K562 (cell line): ENCODE measurements around the gene OTOG. TPM values are rescaled to one million over a fixed set of nuclear protein-coding genes. Genes with fewer than 3 reads are reported as not detected.

ENCODE experiments used
- ATAC-seq: fragments of 200-7000 bp; cut with Tn5 transposase; 3 replicates; pipeline ENCODE4 v1.9.1; 2020; ENCODE audit warnings: moderate library complexity
- BruUV-seq: library from RNA; stranded (reverse); fragments of 400-500 nt; replicated peaks from 2 replicates; lab custom pipeline; 2021; lab: Mats Ljungman, UMichigan
- CTCF ChIA-PET: fragments of 300-600 bp; formaldehyde crosslinking; extraction: SDS; loops from one replicate; lab custom pipeline; 2021; ENCODE audit warnings: low intra/inter-chr PET ratio; lab: Yijun Ruan, JAX
- POLR2A ChIA-PET: fragments of 300-600, 350-650 bp; sonication (Branson Sonifier 250); formaldehyde crosslinking; extraction: SDS; loops from one replicate; lab custom pipeline; 2021; ENCODE audit warnings: antibody characterized with exemption, inconsistent platforms; lab: Yijun Ruan, JAX
- DNase-seq, 4 experiments: peaks; one replicate each; pipeline versions ENCODE4 v3.0.0 to v3.0.0-alpha.2; 2011 to 2018; ENCODE audit warnings: low spot score in 3 of 4, mixed read lengths in 3 of 4; ENCODE audit errors: extremely low read depth in 1 of 4
- FAIRE-seq: peaks from 2 replicates; lab custom pipeline; 2011; peaks lifted over from hg19 to GRCh38; lab: Jason Lieb, UNC
- H2AFZ ChIP-seq: 2 replicates; pipeline ENCODE4 v1.6.0; 2011; ENCODE audit warnings: low read depth, low read length, control low read depth, inconsistent platforms
- H3K27ac ChIP-seq: fragments of 200-600 bp; 3 replicates; pipeline ENCODE4 v1.8.0; 2011; ENCODE audit warnings: low read depth, mild to moderate bottlenecking, control low read depth, inconsistent platforms, low read length, moderate library complexity, mixed read lengths; ENCODE audit errors: extremely low read depth
- H3K27me3 ChIP-seq, 2 experiments: fragments of 300-600 bp in 1 of 2; 2 replicates in 1 of 2; 3 replicates in 1 of 2; pipeline versions ENCODE4 v1.6.0 to v1.8.0; 2011; ENCODE audit warnings: inconsistent platforms in 2 of 2, low read length in 2 of 2, mild to moderate bottlenecking in 1 of 2, mixed read lengths in 1 of 2, moderate library complexity in 1 of 2; ENCODE audit not compliant: control insufficient read depth in 2 of 2, insufficient read depth in 2 of 2
- H3K36me3 ChIP-seq: fragments of 300-600 bp; 3 replicates; pipeline ENCODE4 v1.8.0; 2011; ENCODE audit warnings: mild to moderate bottlenecking, low read length, inconsistent platforms; ENCODE audit not compliant: control insufficient read depth, insufficient read depth
- H3K4me1 ChIP-seq, 2 experiments: fragments of 200-600 bp in 1 of 2; replicated peaks in 1 of 2; 2 replicates in 1 of 2; 3 replicates in 1 of 2; pipeline versions ENCODE4 v1.5.1 to v1.8.0; 2011; ENCODE audit warnings: inconsistent platforms in 2 of 2, low read length in 2 of 2, mild to moderate bottlenecking in 1 of 2, mixed read lengths in 1 of 2, moderate library complexity in 1 of 2; ENCODE audit not compliant: control insufficient read depth in 2 of 2, insufficient read depth in 2 of 2
- H3K4me2 ChIP-seq: 2 replicates; pipeline ENCODE4 v1.6.1; 2011; ENCODE audit warnings: low read length, control low read depth, inconsistent platforms, mixed read lengths; ENCODE audit not compliant: insufficient read depth
- H3K4me3 ChIP-seq: fragments of 200-600 bp; sonication (generic), shearing (Covaris generic); 2 replicates; pipeline ENCODE4 v1.5.1; 2016; ENCODE audit warnings: control low read depth, inconsistent platforms
- H3K79me2 ChIP-seq: fragments of 200-600 bp; 3 replicates; pipeline ENCODE4 v1.8.0; 2011; ENCODE audit warnings: low read length, inconsistent platforms; ENCODE audit not compliant: control insufficient read depth, insufficient read depth
- H3K9ac ChIP-seq, 2 experiments: 2 replicates each; pipeline versions ENCODE4 v1.6.0 to v1.6.1; 2011; ENCODE audit warnings: low read depth in 2 of 2, low read length in 2 of 2, control low read depth in 1 of 2, inconsistent platforms in 1 of 2, mild to moderate bottlenecking in 1 of 2, mixed read lengths in 1 of 2; ENCODE audit not compliant: insufficient read depth in 1 of 2
- H3K9me1 ChIP-seq: one replicate; pipeline ENCODE4 v1.6.0; 2011; ENCODE audit warnings: inconsistent platforms, mild to moderate bottlenecking, low read length, moderate library complexity; ENCODE audit not compliant: control insufficient read depth, insufficient read depth
- H3K9me3 ChIP-seq: replicated peaks from 2 replicates; pipeline ENCODE4 v1.5.1; 2011; ENCODE audit warnings: low read depth, low read length, inconsistent platforms; ENCODE audit not compliant: control insufficient read depth, insufficient read depth
- H4K20me1 ChIP-seq: replicated peaks from 2 replicates; pipeline ENCODE4 v1.6.1; 2011; ENCODE audit warnings: low read length, inconsistent platforms, mixed read lengths; ENCODE audit not compliant: control insufficient read depth, insufficient read depth
- FOXJ3 ChIP-seq: sonication (generic); formaldehyde crosslinking; IDR thresholded peaks from 2 replicates; pipeline ENCODE4 v1.4.0; 2020; ENCODE audit warnings: mild to moderate bottlenecking, missing genetic modification reagents
- NKRF ChIP-seq: fragments of 450-650 bp; IDR thresholded peaks from 2 replicates; pipeline ENCODE4 v1.6.1; 2016; ENCODE audit warnings: borderline replicate concordance
- SP2 ChIP-seq: IDR thresholded peaks from 2 replicates; pipeline ENCODE4 v1.6.1; 2011; ENCODE audit warnings: mild to moderate bottlenecking, low read depth, low read length, moderate library complexity; ENCODE audit not compliant: poor library complexity, severe bottlenecking; ENCODE audit errors: extremely low read depth
- SRSF9 ChIP-seq: fragments of 200-400 bp; formaldehyde crosslinking; IDR thresholded peaks from 2 replicates; pipeline ENCODE4 v1.6.1; 2017; ENCODE audit warnings: low read depth, low read length, borderline replicate concordance
- TAL1 ChIP-seq: fragments of 450-650 bp; IDR thresholded peaks from 2 replicates; pipeline ENCODE4 v1.6.1; 2016; ENCODE audit warnings: mild to moderate bottlenecking
- ZBTB2 ChIP-seq: fragments of 450-650 bp; IDR thresholded peaks from 2 replicates; pipeline ENCODE4 v1.6.1; 2016; ENCODE audit warnings: antibody characterized with exemption
- ZNF589 ChIP-seq: fragments of 200-800 bp; sonication (Bioruptor generic); IDR thresholded peaks from 2 replicates; pipeline ENCODE4 v1.6.1; 2016; ENCODE audit warnings: low read depth, missing genetic modification characterization, missing compliant biosample characterization
- ZNF766 ChIP-seq: fragments of 200-800 bp; sonication (Bioruptor generic); conservative IDR thresholded peaks from 2 replicates; pipeline ENCODE4 v1.6.1; 2016; ENCODE audit warnings: missing genetic modification characterization, missing compliant biosample characterization
- ZNF79 ChIP-seq: fragments of 250-450 bp; sonication (Bioruptor Pico); IDR thresholded peaks from 2 replicates; pipeline ENCODE4 v1.4.0; 2020; ENCODE audit warnings: low read depth, mild to moderate bottlenecking, moderate library complexity
- WGBS: fragments of 100-300 bp; shearing (Covaris generic); methylation state at CpG from one replicate; pipeline ENCODE4 v1.1.6; 2016; ENCODE audit warnings: low coverage, mixed read lengths; ENCODE audit not compliant: insufficient coverage; ENCODE audit errors: missing lambda C conversion rate; 5-methylcytosine and 5-hydroxymethylcytosine counted together
- in situ Hi-C: fragments of 300-500 bp; cut with MboI; formaldehyde crosslinking; loops from 4 replicates; pipeline ENCODE4 v1.15.0; 2018; ENCODE audit warnings: inconsistent platforms, mixed read lengths
- intact Hi-C: fragments of 100-400 bp; cut with micrococcal nuclease; formaldehyde crosslinking; loops from 2 replicates; pipeline ENCODE4 v1.14.2; 2022
- polyA plus RNA-seq, 8 experiments: library from polyadenylated mRNA; depleted of rRNA in 4 of 8; stranded (reverse) in 5 of 8; unstranded in 3 of 8; fragments of >200 nt; fragmentation: Nextera tagmentation in 2 of 8; fragmentation: Illumina TruSeq in 1 of 8; extraction: Ambion mirVana in 2 of 8; extraction: Trizol in 1 of 8; gene quantifications; 2 replicates each; pipeline versions ENCODE4 v1.2.1 to v1.2.3, GENCODE V29; 2011 to 2014; ENCODE audit warnings: inconsistent platforms in 1 of 8, missing spikeins in 1 of 8
- total RNA-seq, 7 experiments: library from RNA; depleted of rRNA in 6 of 7; stranded (reverse); fragments of >200 nt in 6 of 7; fragmentation: Illumina TruSeq in 2 of 7; extraction: Trizol in 2 of 7; gene quantifications; 2 replicates each; pipeline versions ENCODE4 v1.2.1 to v1.2.3, GENCODE V29; 2011 to 2021; ENCODE audit warnings: low replicate concordance in 1 of 7

OTOG gene
- total and polyA plus RNA-seq, 9 of the 15 experiments (the other 6 are each of a cell fraction or from before 2014, with no cell fraction given): not detected

- TF ChIP-seq SP2 (no peak), ZNF766 (CRISPR knock-in tag) (no peak), TAL1 (no peak)
Measured at GRCh38 chr11:17574141-17575091, 27.4 kb downstream of the OTOG start (continued).

- ATAC-seq (no peak), FAIRE-seq (no peak), DNase-seq (no peak)
- Histone ChIP-seq H3K9me3 (no peaks in the 10 kb centered on the region), H3K4me2 (no peak overlapping the region), H3K27ac (no peak overlapping the region), H2AFZ (no peak overlapping the region), H3K4me3 (no peak overlapping the region), H4K20me1 (peaks cover 4% of the 10 kb centered on the region; the same call in 1 of the 2 replicates), H3K9me1 (no peaks in the 10 kb centered on the region), H3K36me3 (no peaks in the 10 kb centered on the region), H3K79me2 (no peaks in the 10 kb centered on the region), H3K4me1 (peaks cover 0 to 8% of the 10 kb centered on the region in 2 experiments; a peak in 2 of 5 replicates), H3K9ac (no peak overlapping the region), H3K27me3 (peaks cover 5 to 42% of the 10 kb centered on the region in 2 experiments; a peak in 3 of 5 replicates)
- intact Hi-C loops: no loop called here
- in situ Hi-C loops: no loop called here
- CTCF ChIA-PET: no interaction called here
- no peak for TF ChIP-seq NKRF
- TF ChIP-seq ZNF79 (CRISPR knock-in tag): no peak
- TF ChIP-seq ZNF589: no peak
- TF ChIP-seq FOXJ3 (CRISPR knock-in tag): no peak
- TF ChIP-seq SRSF9: no peak
- no peak for TF ChIP-seq ZBTB2
- POLR2A ChIA-PET: interaction anchor here (0.6 kb wide), 1 partner anchor 499 kb away, joined by 5 read pairs; no protein-coding TSS in a partner anchor
- 2% methylated on average over 14 of the region's 16 CpGs for WGBS
- no TSS peak for BruUV-seq
Measured at GRCh38 chr11:17575431-17576425, 28.7 kb downstream of the OTOG start.
